HCT116 (cell line): ENCODE results near the gene UNC5C. TPM values are rescaled to one million over a fixed set of nuclear protein-coding genes. Genes with fewer than 3 reads are reported as not detected.

Experiments used
- ATAC-seq: fragments of 200-7000 bp; cut with Tn5 transposase; 2 replicates; pipeline ENCODE4 v1.9.1; 2020; ENCODE audit warnings: mild to moderate bottlenecking, moderate library complexity
- BruUV-seq: library from RNA; stranded (reverse); fragments of 400-500 nt; replicated peaks from 2 replicates; lab custom pipeline; 2021; lab: Mats Ljungman, UMichigan
- CTCF ChIA-PET: fragments of 300-600 bp; sonication (Branson Sonifier 250); formaldehyde crosslinking; loops from one replicate; lab custom pipeline; 2021; ENCODE audit warnings: antibody characterized with exemption; lab: Charles Lee
- POLR2A ChIA-PET: fragments of 300-600, 350-600 bp; sonication (Branson Sonifier 250); formaldehyde crosslinking; loops from one replicate; lab custom pipeline; 2021; ENCODE audit warnings: antibody characterized with exemption; lab: Charles Lee
- RAD21 ChIA-PET, 2 experiments: fragments of 300-600 bp; sonication (Branson Sonifier 250); formaldehyde crosslinking; loops; one replicate each; lab custom pipeline; 2023; ENCODE audit warnings: low total read pairs in 2 of 2; ENCODE audit not compliant: uncharacterized antibody in 2 of 2, unreplicated experiment in 2 of 2, low non-redundant PET in 1 of 2; lab: Charles Lee
- DNase-seq: peaks from one replicate; pipeline ENCODE4 v3.0.0-alpha.2; 2010; ENCODE audit warnings: low read depth, low spot score
- H2AFZ ChIP-seq: fragments of 200-600 bp; shearing (Covaris generic), sonication (generic); 2 replicates; pipeline ENCODE4 v1.6.1; 2017; ENCODE audit warnings: low read depth, mixed run types, mixed read lengths, antibody characterized with exemption, low read length; ENCODE audit not compliant: poor library complexity, severe bottlenecking
- H3K27ac ChIP-seq: 2 replicates; pipeline ENCODE4 v1.5.1; 2012; ENCODE audit warnings: low read depth, low read length
- H3K27me3 ChIP-seq: fragments of 200-600 bp; sonication (generic); 2 replicates; pipeline ENCODE4 v1.6.1; 2016; ENCODE audit warnings: mixed run types, low read length, mixed read lengths; ENCODE audit not compliant: insufficient read depth
- H3K36me3 ChIP-seq, 2 experiments: fragments of 200-500 bp in 1 of 2; fragments of 200-600 bp in 1 of 2; sonication (Bioruptor generic) in 1 of 2; sonication (generic) in 1 of 2; 2 replicates each; pipeline versions ENCODE4 v1.5.1 to v1.6.1; 2014 to 2016; ENCODE audit warnings: low read length in 2 of 2, inconsistent platforms in 1 of 2, mixed read lengths in 1 of 2, mixed run types in 1 of 2; ENCODE audit not compliant: insufficient read depth in 2 of 2, control insufficient read depth in 1 of 2
- H3K4me1 ChIP-seq, 2 experiments: fragments of 200-600 bp in 1 of 2; sonication (generic) in 1 of 2; 2 replicates each; pipeline versions ENCODE4 v1.5.1 to v1.6.1; 2012 to 2017; ENCODE audit warnings: low read length in 2 of 2, inconsistent platforms in 1 of 2, mild to moderate bottlenecking in 1 of 2, mixed read lengths in 1 of 2, mixed run types in 1 of 2, moderate library complexity in 1 of 2; ENCODE audit not compliant: insufficient read depth in 2 of 2, control insufficient read depth in 1 of 2
- H3K4me2 ChIP-seq: fragments of 200-600 bp; sonication (generic); 2 replicates; pipeline ENCODE4 v1.6.1; 2017; ENCODE audit warnings: mixed run types, low read length, mixed read lengths
- H3K4me3 ChIP-seq, 2 experiments: fragments of 200-600 bp in 1 of 2; sonication (generic) in 1 of 2; replicated peaks in 1 of 2; 2 replicates each; pipeline ENCODE4 v1.5.1; 2011 to 2016; ENCODE audit warnings: low read length in 2 of 2, control low read depth in 1 of 2, low read depth in 1 of 2, mild to moderate bottlenecking in 1 of 2, mixed read lengths in 1 of 2, mixed run types in 1 of 2
- H3K79me2 ChIP-seq: fragments of 200-600 bp; sonication (generic); 2 replicates; pipeline ENCODE4 v1.6.1; 2017; ENCODE audit warnings: mild to moderate bottlenecking, mixed run types, low read length, moderate library complexity, mixed read lengths; ENCODE audit not compliant: insufficient read depth
- H3K9ac ChIP-seq: fragments of 200-600 bp; sonication (generic); 2 replicates; pipeline ENCODE4 v1.6.1; 2016; ENCODE audit warnings: low read length, mixed read lengths
- H3K9me2 ChIP-seq: fragments of 200-600 bp; sonication (generic), shearing (Covaris generic); 2 replicates; pipeline ENCODE4 v1.6.1; 2017; ENCODE audit warnings: mixed run types, mild to moderate bottlenecking, moderate library complexity; ENCODE audit not compliant: insufficient read depth
- H3K9me3 ChIP-seq, 2 experiments: fragments of 200-500 bp in 1 of 2; fragments of 200-600 bp in 1 of 2; sonication (Bioruptor generic) in 1 of 2; sonication (generic) in 1 of 2; 2 replicates each; pipeline ENCODE4 v1.6.1; 2014 to 2017; ENCODE audit warnings: low read length in 2 of 2, mixed read lengths in 2 of 2, inconsistent platforms in 1 of 2, low read depth in 1 of 2, mild to moderate bottlenecking in 1 of 2, mixed run types in 1 of 2, moderate library complexity in 1 of 2; ENCODE audit not compliant: control insufficient read depth in 1 of 2, insufficient read depth in 1 of 2
- H4K20me1 ChIP-seq: fragments of 200-600 bp; sonication (generic), shearing (Covaris generic); 2 replicates; pipeline ENCODE4 v1.6.1; 2017; ENCODE audit warnings: mixed run types, mild to moderate bottlenecking, moderate library complexity; ENCODE audit not compliant: insufficient read depth
- ATF3 ChIP-seq: IDR thresholded peaks from 2 replicates; pipeline ENCODE4 v1.6.1; 2012
- EZH2phosphoT487 ChIP-seq: fragments of 200-600 bp; IDR thresholded peaks from 2 replicates; pipeline ENCODE4 v1.6.1; 2018; ENCODE audit warnings: antibody characterized with exemption, borderline replicate concordance
- FOSL1 ChIP-seq: IDR thresholded peaks from 2 replicates; pipeline ENCODE4 v1.6.1; 2012; ENCODE audit warnings: low read depth
- RAD21 ChIP-seq: IDR thresholded peaks from 2 replicates; pipeline ENCODE4 v1.6.1; 2012; ENCODE audit warnings: low read depth, mild to moderate bottlenecking
- REST ChIP-seq: IDR thresholded peaks from 2 replicates; pipeline ENCODE4 v1.6.1; 2012; ENCODE audit warnings: low read depth
- SIN3A ChIP-seq: IDR thresholded peaks from 2 replicates; pipeline ENCODE4 v1.6.1; 2012; ENCODE audit warnings: low read depth
- SP1 ChIP-seq: IDR thresholded peaks from 2 replicates; pipeline ENCODE4 v1.6.1; 2012; ENCODE audit warnings: low read depth
- intact Hi-C: fragments of 100-400 bp; cut with micrococcal nuclease; formaldehyde crosslinking; loops from 2 replicates; pipeline ENCODE4 v1.10.0; 2022
- total RNA-seq: library from RNA; stranded (reverse); gene quantifications from one replicate; pipeline ENCODE4 v1.2.1, GENCODE V29; 2021; ENCODE audit not compliant: unreplicated experiment

UNC5C gene
- total RNA-seq, 1 experiment from 2014 or later = not detected

DNA sequence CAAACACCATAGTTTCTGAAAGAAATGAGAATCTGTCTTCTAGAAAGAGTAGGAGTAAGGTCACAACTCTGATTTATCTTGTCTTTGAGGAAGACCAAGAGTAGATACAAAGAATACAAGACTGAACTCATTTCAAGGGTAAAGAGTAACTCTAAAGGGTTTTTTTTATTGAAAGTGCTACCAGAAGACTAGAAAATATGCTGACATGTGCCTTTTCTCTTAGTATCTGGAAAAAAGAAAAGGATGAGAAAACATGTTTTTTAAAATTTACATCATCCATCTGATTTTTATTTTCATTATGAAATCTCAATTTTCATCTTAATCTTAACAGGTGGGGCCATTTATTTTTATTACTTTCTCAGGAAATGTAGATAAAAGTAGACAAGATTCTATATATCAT lies 43.0 kb downstream of the UNC5C start:
- no TSS peak for BruUV-seq
- intact Hi-C loops = loop anchor here (5.0 kb wide), 1 partner anchor 847 kb away; no protein-coding TSS in a partner anchor
- no peaks in the 10 kb centered on the region for H3K27me3 ChIP-seq
- H3K4me3 ChIP-seq = no peak overlapping the region
- no peak for ATAC-seq
- no peaks in the 10 kb centered on the region for H3K9me2 ChIP-seq
- TF ChIP-seq REST (no peak), EZH2phosphoT487 (no peak), ATF3 (no peak), SP1 (no peak), SIN3A (no peak), RAD21 (no peak), FOSL1 (no peak)
- ChIA-PET CTCF (no interaction called here), RAD21 (no interaction called here), POLR2A (no interaction called here)
- no peaks in the 10 kb centered on the region for H4K20me1 ChIP-seq
- H3K36me3 ChIP-seq = no peaks in the 10 kb centered on the region
- no peaks in the 10 kb centered on the region for H3K79me2 ChIP-seq
- H2AFZ ChIP-seq = peak overlapping the region; percentile 52
- H3K9ac ChIP-seq = no peak overlapping the region
- peaks cover 33 to 55% of the 10 kb centered on the region in 2 experiments for H3K4me1 ChIP-seq
- H3K27ac ChIP-seq = peak overlapping the region; percentile 38; the same call in 1 of the 2 replicates
- no peaks in the 10 kb centered on the region for H3K9me3 ChIP-seq
- H3K4me2 ChIP-seq = peak overlapping the region; percentile 33; the same call in 1 of the 2 replicates
- no peak for DNase-seq
